Mesendoderm (in vitro differentiated cells): Measurements from ENCODE around the gene UNC5B.

Source experiments
- DNase-seq: peaks from one replicate; pipeline ENCODE4 v3.0.0; 2013
- H2AK5ac ChIP-seq: 2 replicates; pipeline ENCODE4 v1.6.1; 2013; ENCODE audit warnings: low read length, inconsistent platforms
- H2BK120ac ChIP-seq: 2 replicates; pipeline ENCODE4 v1.6.1; 2013; ENCODE audit warnings: low read depth, mild to moderate bottlenecking, low read length, moderate library complexity, mixed read lengths
- H2BK15ac ChIP-seq: replicated peaks from 2 replicates; pipeline ENCODE4 v1.6.1; 2013; ENCODE audit warnings: low read depth, mild to moderate bottlenecking, moderate library complexity
- H2BK5ac ChIP-seq: 2 replicates; pipeline ENCODE4 v1.6.1; 2013; ENCODE audit warnings: low read length, inconsistent platforms
- H3K18ac ChIP-seq: 2 replicates; pipeline ENCODE4 v1.6.1; 2013; ENCODE audit warnings: mild to moderate bottlenecking, low read length, mixed read lengths
- H3K23ac ChIP-seq: one replicate; pipeline ENCODE4 v1.6.1; 2013; ENCODE audit warnings: low read length
- H3K27ac ChIP-seq: 2 replicates; pipeline ENCODE4 v1.5.1; 2013; ENCODE audit warnings: low read depth, mild to moderate bottlenecking, inconsistent platforms, low read length, moderate library complexity
- H3K27me3 ChIP-seq: 2 replicates; pipeline ENCODE4 v1.6.1; 2013; ENCODE audit warnings: low read length, control low read depth, mild to moderate bottlenecking, inconsistent platforms; ENCODE audit not compliant: insufficient read depth, poor library complexity
- H3K36me3 ChIP-seq: 2 replicates; pipeline ENCODE4 v1.6.1; 2013; ENCODE audit warnings: low read length, inconsistent platforms; ENCODE audit not compliant: control insufficient read depth, insufficient read depth
- H3K4ac ChIP-seq: one replicate; pipeline ENCODE4 v1.6.1; 2013; ENCODE audit warnings: low read depth, mild to moderate bottlenecking, low read length, moderate library complexity
- H3K4me1 ChIP-seq: 2 replicates; pipeline ENCODE4 v1.6.1; 2013; ENCODE audit warnings: low read depth, low read length, inconsistent platforms; ENCODE audit not compliant: control insufficient read depth
- H3K4me2 ChIP-seq: 2 replicates; pipeline ENCODE4 v1.6.1; 2013; ENCODE audit warnings: low read length
- H3K4me3 ChIP-seq: 2 replicates; pipeline ENCODE4 v1.5.1; 2013; ENCODE audit warnings: mild to moderate bottlenecking, low read length
- H3K56ac ChIP-seq: one replicate; pipeline ENCODE4 v1.6.1; 2013; ENCODE audit warnings: low read length
- H3K79me1 ChIP-seq: 2 replicates; pipeline ENCODE4 v1.6.1; 2013; ENCODE audit warnings: low read length, inconsistent platforms
- H3K79me2 ChIP-seq: 2 replicates; pipeline ENCODE4 v1.6.1; 2013; ENCODE audit warnings: mild to moderate bottlenecking, low read length; ENCODE audit not compliant: control insufficient read depth, insufficient read depth
- H3K9ac ChIP-seq: 2 replicates; pipeline ENCODE4 v1.6.1; 2013; ENCODE audit warnings: low read length, inconsistent platforms
- H4K5ac ChIP-seq: one replicate; pipeline ENCODE4 v1.6.1; 2013; ENCODE audit warnings: low read length
- H4K8ac ChIP-seq: one replicate; pipeline ENCODE4 v1.6.1; 2013; ENCODE audit warnings: low read depth, mild to moderate bottlenecking, control low read depth, low read length, moderate library complexity
- WGBS: extraction: QIAGEN DNeasy Blood & Tissue Kit; methylation state at CpG from one replicate; pipeline ENCODE4 v1.1.7; 2013; ENCODE audit warnings: low lambda C conversion rate, missing lambda C conversion rate; ENCODE audit not compliant: insufficient coverage; ENCODE audit errors: extremely low coverage; 5-methylcytosine and 5-hydroxymethylcytosine counted together

Gene UNC5B

DNA sequence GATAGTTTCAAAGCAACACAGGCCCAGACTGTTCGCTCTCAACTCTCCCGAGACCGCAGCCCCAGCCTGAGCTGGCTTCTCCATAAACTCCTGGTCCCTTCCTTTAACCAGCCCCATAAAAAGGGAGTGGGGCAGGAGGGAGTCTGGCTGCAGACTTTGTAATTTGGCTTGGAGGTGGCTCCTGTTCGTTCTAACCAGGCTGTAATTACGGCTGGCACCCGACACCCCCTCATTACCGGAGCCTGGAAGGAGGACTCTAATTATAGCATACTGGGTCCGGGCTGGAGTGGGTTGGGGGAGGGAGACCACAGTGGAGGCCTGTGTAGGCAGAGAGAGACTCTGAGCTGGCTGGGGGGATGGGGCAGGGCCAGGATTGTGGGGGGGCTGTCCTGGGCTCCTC, 49.7 kb downstream of the UNC5B start:
- Histone ChIP-seq H3K4me1 (peaks cover 25% of the 10 kb centered on the region), H3K23ac (no peak overlapping the region), H4K5ac (no peak overlapping the region), H3K27me3 (no peaks in the 10 kb centered on the region), H3K18ac (peak overlapping the region; percentile 24), H3K36me3 (no peaks in the 10 kb centered on the region), H3K4me2 (no peak overlapping the region), H2AK5ac (no peak overlapping the region), H3K9ac (peak overlapping the region; percentile 7), H4K8ac (no peak overlapping the region), H3K4me3 (no peak overlapping the region), H2BK5ac (no peak overlapping the region), H3K79me2 (no peaks in the 10 kb centered on the region), H2BK15ac (no peak overlapping the region), H3K4ac (no peak overlapping the region), H3K27ac (no peak overlapping the region), H3K56ac (peak overlapping the region; percentile 2), H2BK120ac (no peak overlapping the region), H3K79me1 (no peaks in the 10 kb centered on the region)
- DNase-seq = no peak
- WGBS = no CpG with 5 or more reads among the region's 8 CpGs

DNA sequence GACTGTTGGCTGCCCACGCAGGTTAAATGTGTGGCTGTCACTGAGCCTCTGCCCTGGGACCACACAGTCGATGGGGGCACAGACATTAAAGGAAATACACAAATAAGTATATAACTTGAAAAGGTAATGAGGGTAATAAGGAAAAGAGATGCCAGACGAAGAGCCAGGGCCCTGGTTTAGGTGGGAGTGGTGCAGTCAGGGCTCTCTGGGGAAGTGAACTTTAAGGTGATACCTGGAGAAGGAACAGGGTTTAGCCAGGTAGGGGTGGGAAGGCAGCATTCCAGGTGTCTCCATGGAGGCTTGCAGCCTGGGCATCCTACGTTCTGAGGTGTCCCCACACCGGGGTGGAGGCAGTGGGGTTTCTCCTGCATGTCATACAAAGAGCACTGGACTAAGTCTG, 50.4 kb downstream of the UNC5B start:
- no peak for DNase-seq
- Histone ChIP-seq H3K56ac (peak overlapping the region; percentile 52), H3K27me3 (no peaks in the 10 kb centered on the region), H3K23ac (no peak overlapping the region), H3K79me2 (no peaks in the 10 kb centered on the region), H3K4ac (peak overlapping the region; percentile 61), H2BK120ac (no peak overlapping the region), H2BK15ac (no peak overlapping the region), H4K8ac (no peak overlapping the region), H4K5ac (no peak overlapping the region), H3K9ac (peak overlapping the region; percentile 30), H3K18ac (peak overlapping the region; percentile 53), H3K79me1 (no peaks in the 10 kb centered on the region), H3K36me3 (no peaks in the 10 kb centered on the region), H3K27ac (peak overlapping the region; percentile 67), H2BK5ac (peak overlapping the region; percentile 73), H3K4me3 (no peak overlapping the region), H3K4me1 (peaks cover 25% of the 10 kb centered on the region), H3K4me2 (no peak overlapping the region), H2AK5ac (peak overlapping the region; percentile 81)
- WGBS = no CpG with 5 or more reads among the region's 5 CpGs

DNA sequence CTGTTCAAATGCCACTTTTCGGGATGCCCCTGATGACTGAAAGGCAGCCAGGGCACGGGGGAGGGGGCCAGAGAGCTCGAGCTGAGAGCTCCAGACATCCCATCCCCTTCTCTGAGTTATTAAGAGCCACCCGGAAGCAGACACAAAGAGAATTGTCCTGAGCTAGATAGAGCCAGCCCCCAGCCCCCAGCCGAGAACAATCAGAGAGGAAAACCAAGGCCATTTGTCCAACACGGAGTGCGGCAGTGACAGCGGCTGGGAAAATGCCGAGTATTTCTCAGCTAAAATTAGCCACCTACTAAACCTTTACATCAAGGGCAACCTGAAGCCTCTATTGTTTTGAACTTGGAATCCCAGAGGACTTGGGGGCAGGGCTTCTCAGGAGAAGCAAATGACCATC, 51.0 kb downstream of the UNC5B start:
- WGBS = no CpG with 5 or more reads among the region's 9 CpGs
- H3K18ac ChIP-seq = peak overlapping the region; percentile 53
- no peak overlapping the region for H3K4me2 ChIP-seq
- H3K9ac ChIP-seq = peak overlapping the region; percentile 30
- H3K27ac ChIP-seq = peak overlapping the region; percentile 67
- no peak overlapping the region for H4K8ac ChIP-seq
- peak overlapping the region; percentile 52 for H3K56ac ChIP-seq
- H2BK15ac ChIP-seq = no peak overlapping the region
- peak overlapping the region; percentile 81 for H2AK5ac ChIP-seq
- peak overlapping the region; percentile 61 for H3K4ac ChIP-seq
- H3K79me1 ChIP-seq = no peaks in the 10 kb centered on the region
- H3K23ac ChIP-seq = no peak overlapping the region
- H3K4me3 ChIP-seq = no peak overlapping the region
- no peaks in the 10 kb centered on the region for H3K27me3 ChIP-seq
- H3K79me2 ChIP-seq = no peaks in the 10 kb centered on the region
- H3K36me3 ChIP-seq = no peaks in the 10 kb centered on the region
- peaks cover 25% of the 10 kb centered on the region for H3K4me1 ChIP-seq
- DNase-seq = peak; percentile 92
- peak overlapping the region; percentile 73 for H2BK5ac ChIP-seq
- H4K5ac ChIP-seq = no peak overlapping the region
- H2BK120ac ChIP-seq = no peak overlapping the region

DNA sequence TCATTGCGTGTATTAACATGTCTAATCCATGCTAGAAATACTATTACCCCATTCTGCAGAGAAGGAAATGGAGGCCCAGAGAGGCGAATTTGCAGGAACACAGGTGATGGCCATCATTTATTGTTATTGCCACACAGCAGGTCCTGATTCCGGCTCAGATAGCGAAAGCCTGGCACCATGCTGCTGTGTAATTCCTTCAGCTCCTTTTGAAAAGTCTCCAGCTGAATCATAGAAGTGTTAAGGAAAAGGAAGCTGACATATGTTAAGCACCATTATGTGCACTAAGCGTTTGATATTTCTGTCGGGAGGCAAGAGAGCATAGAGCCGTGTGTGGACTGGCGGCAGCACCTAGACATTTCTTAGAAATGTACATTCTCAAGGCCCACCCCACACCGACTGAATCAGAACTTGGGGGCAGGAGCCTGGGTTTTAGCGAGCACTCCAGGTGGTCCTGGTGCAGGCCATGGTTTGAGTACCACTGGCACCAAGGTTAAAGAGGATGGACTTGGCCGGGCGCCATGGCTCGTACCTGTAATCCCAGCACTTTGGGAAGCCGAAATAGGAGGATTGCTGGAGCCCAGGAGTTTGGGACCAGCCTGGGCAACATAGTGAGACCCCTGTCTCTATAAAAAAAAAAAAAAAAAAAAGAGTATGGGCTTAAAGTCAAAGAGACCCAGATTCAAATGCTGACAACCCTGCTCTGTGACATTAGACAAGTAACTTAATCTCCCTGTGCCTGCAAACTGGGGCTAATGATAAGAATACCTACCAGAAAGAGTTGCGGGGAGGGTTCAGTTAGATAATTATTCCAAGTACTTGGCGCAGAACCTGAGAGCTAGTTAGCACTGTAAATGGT, 52.2 kb downstream of the UNC5B start:
- H3K18ac ChIP-seq = no peak overlapping the region
- no peak overlapping the region for H3K27ac ChIP-seq
- no peak overlapping the region for H2BK5ac ChIP-seq
- no peaks in the 10 kb centered on the region for H3K79me1 ChIP-seq
- no peak overlapping the region for H2BK120ac ChIP-seq
- H4K8ac ChIP-seq = no peak overlapping the region
- no peak overlapping the region for H3K4me3 ChIP-seq
- H3K4me2 ChIP-seq = no peak overlapping the region
- no peaks in the 10 kb centered on the region for H3K27me3 ChIP-seq
- H3K56ac ChIP-seq = no peak overlapping the region
- H3K79me2 ChIP-seq = no peaks in the 10 kb centered on the region
- no peaks in the 10 kb centered on the region for H3K36me3 ChIP-seq
- H3K4ac ChIP-seq = no peak overlapping the region
- H2BK15ac ChIP-seq = no peak overlapping the region
- peaks cover 28% of the 10 kb centered on the region for H3K4me1 ChIP-seq
- no peak for DNase-seq
- no peak overlapping the region for H3K23ac ChIP-seq
- no CpG with 5 or more reads among the region's 16 CpGs for WGBS
- no peak overlapping the region for H4K5ac ChIP-seq
- no peak overlapping the region for H2AK5ac ChIP-seq
- H3K9ac ChIP-seq = no peak overlapping the region

DNA sequence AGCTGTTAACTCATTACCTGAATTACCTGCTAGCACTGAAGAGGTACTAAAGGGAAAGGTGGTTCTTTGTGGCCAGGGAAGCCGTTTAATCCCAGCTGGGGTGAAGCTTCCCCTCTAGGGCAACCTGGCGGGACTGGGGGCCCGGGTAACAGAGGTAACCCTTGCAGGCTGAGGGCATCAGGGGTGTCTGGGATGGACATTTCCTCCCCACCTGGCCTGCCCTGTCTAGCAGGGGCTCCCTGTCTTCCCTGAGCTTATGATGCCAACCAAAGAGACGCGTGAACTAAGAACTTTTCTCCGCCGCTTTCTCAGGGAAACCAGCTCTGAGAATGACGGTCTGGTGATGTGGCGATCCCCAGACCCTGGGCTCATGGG, 52.8 kb downstream of the UNC5B start:
- DNase-seq = no peak
- Histone ChIP-seq H3K4me2 (no peak overlapping the region), H4K5ac (no peak overlapping the region), H2AK5ac (peak overlapping the region; percentile 52), H3K4me3 (no peak overlapping the region), H3K27ac (no peak overlapping the region), H3K4me1 (peaks cover 24% of the 10 kb centered on the region), H3K23ac (no peak overlapping the region), H3K79me2 (no peaks in the 10 kb centered on the region), H3K27me3 (no peaks in the 10 kb centered on the region), H2BK5ac (no peak overlapping the region), H3K36me3 (no peaks in the 10 kb centered on the region), H4K8ac (no peak overlapping the region), H3K56ac (peak overlapping the region; percentile 66), H3K18ac (peak overlapping the region; percentile 51), H2BK15ac (no peak overlapping the region), H3K9ac (peak overlapping the region; percentile 24), H3K4ac (peak overlapping the region; percentile 61), H3K79me1 (no peaks in the 10 kb centered on the region), H2BK120ac (no peak overlapping the region)
- WGBS = no CpG with 5 or more reads among the region's 9 CpGs
